GM23248 (cell line): ENCODE measurements around the gene CSTPP1.

Experiments used
- EZH2 ChIP-seq: fragments of 200-600 bp; sonication (generic); IDR thresholded peaks from 2 replicates; pipeline ENCODE4 v1.6.1; 2018; ENCODE audit warnings: antibody characterized with exemption, mild to moderate bottlenecking; ENCODE audit not compliant: insufficient read depth, poor library complexity, severe bottlenecking
- EZH2phosphoT487 ChIP-seq: fragments of 200-600 bp; sonication (generic); IDR thresholded peaks from 2 replicates; pipeline ENCODE4 v1.6.1; 2018; ENCODE audit warnings: antibody characterized with exemption, moderate library complexity, mild to moderate bottlenecking, low read depth; ENCODE audit not compliant: insufficient read depth

DNA sequence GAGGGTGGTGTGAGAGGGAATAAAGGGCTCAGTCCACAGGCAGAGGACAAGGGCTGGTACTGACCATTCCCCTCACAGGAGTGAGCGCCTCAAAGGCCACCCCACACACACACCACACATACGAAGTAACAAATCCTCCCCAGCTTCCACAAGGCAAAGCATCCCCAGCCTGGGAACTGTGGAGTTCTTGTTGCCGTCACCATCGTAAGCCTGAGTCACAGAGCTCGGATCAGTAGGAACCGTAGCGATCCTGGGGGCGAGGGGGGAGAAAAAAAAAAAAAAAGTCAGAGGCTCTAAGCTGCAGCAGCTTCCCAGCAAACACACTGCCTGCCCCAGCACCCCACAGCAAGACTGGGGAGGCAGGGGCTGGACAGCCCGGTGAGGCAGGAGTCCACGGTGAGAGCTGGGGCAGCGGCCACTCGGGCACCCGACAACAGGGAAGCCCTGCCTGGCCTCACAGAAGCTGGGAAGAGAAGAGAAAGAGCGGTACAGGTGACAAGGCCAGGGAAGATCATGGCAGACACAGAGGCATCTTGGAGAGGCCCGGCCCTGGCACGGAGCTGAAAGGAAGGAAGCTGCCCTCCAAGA lies 228.8 kb downstream of the CSTPP1 start:
- TF ChIP-seq EZH2: no peak
- no peak for TF ChIP-seq EZH2phosphoT487
